ENCODE measurements around the gene PRAMEF11. TPM values are rescaled to one million over a fixed set of nuclear protein-coding genes. Genes with fewer than 3 reads are reported as not detected.
"Not testable (repeated sequence)": the region's sequence is repeated elsewhere in the genome, so short reads cannot be mapped to it uniquely, and the experiment has no call there.

PRAMEF11 gene
- total RNA-seq, result not detected
- long read RNA-seq, result 0 reads

DNA sequence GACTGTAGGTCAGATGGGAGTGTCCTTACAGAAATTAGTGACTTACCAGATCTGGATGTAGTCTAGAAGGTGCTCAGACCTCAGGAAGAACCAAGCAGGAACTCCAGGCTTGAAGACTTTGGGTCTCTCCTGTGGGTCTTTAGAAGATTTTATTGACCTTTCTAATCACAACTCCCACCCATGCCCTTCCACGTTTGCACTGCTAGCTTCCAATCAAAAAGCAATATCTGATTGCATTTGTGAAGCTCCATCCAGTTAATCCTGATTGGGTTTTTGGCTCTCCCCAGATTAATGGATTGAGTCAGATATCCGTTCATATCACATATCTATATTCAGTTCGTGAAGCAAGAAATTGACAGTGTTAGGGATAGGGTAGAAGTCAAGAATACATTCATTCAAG lies at the start of gene PRAMEF11:
TSS of gene PRAMEF11 (minus strand) at position 101 of the 400 bp plus-strand sequence. CDS start 2,621 bp downstream, outside the sequence.
- DNase-seq (ENCODE audit: low spot score); intact Hi-C loops (cut with DNase I): not testable (repeated sequence)

GRCh38 chr1:12878453-12878852 lies 47.2 kb upstream of the PRAMEF11 start:
- intact Hi-C loops (cut with DNase I); DNase-seq (ENCODE audit: low spot score): not testable (repeated sequence)

DNA sequence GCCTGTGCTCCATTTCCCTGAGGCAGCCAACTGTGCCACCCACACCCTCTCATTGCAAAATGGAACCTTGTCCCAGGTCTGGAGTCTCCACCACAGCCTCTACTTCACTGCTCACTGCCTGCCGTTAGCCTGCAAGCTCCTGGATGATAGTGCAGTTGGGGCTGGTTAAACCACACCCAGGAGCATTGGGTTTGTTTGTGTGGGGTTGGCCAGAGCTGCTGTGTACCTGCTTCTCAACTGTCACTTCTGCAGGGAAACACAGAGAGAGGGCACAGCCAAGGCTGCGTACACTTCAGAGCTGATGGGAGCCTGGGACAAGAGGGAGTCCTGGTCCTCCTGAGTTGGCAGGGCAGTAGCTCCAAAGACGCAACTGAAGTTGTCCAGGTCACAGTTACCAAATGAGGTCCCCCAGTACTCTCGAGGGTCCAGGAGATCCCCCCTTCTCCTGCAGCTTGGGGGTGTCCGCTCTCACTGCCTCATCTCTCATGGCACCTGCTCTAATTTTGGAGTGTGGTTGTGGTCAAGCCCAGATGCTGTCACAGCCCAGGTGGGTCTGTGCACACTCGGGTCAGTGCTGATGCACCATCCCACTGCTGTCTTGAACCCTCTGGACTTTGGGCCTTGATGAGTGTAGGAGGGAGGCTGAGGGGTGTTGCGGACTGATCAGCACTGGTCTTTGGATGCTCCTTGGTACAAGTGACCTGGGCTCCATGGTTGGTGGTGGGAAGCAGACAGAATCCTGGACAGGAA lies 32.1 kb upstream of the PRAMEF11 start:
- DNase-seq (ENCODE audit: low spot score); intact Hi-C loops (cut with DNase I): not testable (repeated sequence)

GRCh38 chr1:12856786-12857185 lies 25.6 kb upstream of the PRAMEF11 start, which contains the start of gene PRAMEF2:
PRAMEF2 (plus strand) TSS chr1:12857086; CDS start chr1:12859010, 1,924 bp downstream.
- intact Hi-C loops (cut with DNase I); DNase-seq (ENCODE audit: low spot score): not testable (repeated sequence)

DNA sequence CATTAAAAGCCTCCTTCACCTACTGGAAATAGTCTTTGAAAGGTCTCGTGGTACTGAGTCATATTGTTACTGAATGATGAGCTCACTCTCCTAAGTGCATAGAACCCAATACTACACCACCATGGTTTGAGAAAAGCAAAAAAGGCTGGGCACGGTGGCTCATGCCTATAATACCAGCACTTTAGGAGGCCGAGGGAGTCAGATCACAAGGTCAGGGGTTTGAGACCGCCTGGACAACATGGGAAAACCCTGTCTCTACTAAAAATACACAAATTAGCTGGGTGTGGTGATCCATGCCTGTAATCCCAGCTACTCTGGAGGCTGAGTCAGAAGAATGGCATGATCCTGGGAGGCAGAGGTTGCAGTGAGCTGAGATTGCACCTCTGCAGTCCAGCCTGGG lies 20.6 kb upstream of the PRAMEF11 start:
- DNase-seq (ENCODE audit: low spot score), result no peak
- intact Hi-C loops (cut with DNase I), result no loop called here

DNA sequence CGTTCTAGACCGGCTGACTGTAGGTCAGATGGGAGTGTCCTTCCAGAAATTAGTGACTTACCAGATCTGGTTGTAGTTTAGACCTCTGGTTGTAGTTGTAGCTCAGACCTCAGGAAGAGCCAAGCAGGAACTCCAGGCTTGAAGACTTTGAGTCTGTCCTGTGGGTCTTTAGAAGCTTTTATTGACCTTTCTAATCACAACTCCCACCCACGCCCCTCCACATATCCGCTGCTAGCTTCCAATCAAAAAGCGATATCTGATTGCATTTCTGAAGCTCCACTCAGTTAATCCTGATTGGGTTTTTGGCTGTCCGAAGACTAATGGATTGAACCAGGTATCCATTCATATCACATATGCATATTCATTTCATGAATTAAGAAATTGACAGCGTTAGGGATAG lies 17.4 kb upstream of the PRAMEF11 start, which contains the start of gene HNRNPCL1:
TSS of gene HNRNPCL1 (minus strand) at position 101 of the 400 bp plus-strand sequence. CDS start 431 bp downstream, outside the sequence.
- DNase-seq (ENCODE audit: low spot score); intact Hi-C loops (cut with DNase I): not testable (repeated sequence)

- DNase-seq (ENCODE audit: low spot score); intact Hi-C loops (cut with DNase I): not testable (repeated sequence)
Observed at GRCh38 chr1:12833251-12833650, 2.0 kb upstream of the PRAMEF11 start.

DNA sequence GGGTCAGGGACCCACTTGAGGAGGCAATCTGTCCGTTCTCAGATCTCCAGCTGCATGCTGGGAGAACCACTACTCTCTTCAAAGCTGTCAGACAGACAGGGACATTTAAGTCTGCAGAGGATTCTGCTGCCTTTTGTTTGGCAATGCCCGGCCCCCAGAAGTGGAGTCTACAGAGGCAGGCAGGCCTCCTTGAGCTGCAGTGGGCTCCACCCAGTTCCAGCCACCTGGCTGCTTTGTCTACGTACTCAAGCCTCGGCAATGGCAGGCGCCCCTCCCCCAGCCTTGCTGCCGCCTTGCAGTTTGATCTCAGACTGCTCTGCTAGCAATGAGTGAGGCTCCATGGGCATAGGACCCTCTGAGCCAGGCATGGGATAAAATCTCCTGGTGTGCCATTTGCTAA lies 12.1 kb downstream of the PRAMEF11 start:
- DNase-seq (ENCODE audit: low spot score); intact Hi-C loops (cut with DNase I): not testable (repeated sequence)

- DNase-seq (ENCODE audit: low spot score), result no peak
- intact Hi-C loops (cut with DNase I), result no loop called here
Observed at GRCh38 chr1:12811409-12811784, 19.8 kb downstream of the PRAMEF11 start.

DNA sequence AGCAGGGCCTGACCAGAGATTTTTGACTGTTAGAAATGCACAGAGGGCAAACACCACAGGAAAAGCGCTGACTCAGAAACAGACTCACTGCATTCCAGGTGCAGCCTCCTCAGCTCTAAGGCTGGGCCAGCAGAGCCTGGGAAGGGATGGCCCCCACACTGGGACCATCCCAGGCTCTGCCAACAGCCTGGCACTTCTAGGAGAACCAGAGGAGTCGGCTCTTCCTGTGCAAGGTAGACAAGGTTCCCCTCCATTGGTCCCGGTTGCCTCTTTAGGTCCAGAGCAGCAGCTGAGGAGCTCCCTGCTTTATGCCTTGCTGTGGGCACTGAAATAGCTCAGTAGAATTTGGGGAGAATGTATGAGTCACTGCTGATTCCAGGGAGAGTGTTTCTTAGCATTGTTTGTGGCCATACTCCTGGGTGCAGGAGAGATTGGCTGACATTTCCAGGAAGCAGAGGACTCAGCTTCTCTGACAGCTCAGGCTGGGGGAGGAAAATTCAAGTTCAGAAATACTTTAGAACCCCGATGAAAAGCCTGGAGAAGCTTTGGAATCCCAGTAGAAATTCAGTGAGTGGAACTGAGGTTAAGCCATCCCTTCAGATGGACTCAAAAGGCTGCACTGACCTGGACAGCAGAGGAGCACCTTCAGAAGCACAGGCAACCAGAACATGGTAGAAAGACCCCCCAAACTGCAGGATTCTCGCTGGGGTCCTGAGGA lies 20.4 kb downstream of the PRAMEF11 start:
- DNase-seq (ENCODE audit: low spot score), result no peak
- intact Hi-C loops (cut with DNase I), result no loop called here

DNA sequence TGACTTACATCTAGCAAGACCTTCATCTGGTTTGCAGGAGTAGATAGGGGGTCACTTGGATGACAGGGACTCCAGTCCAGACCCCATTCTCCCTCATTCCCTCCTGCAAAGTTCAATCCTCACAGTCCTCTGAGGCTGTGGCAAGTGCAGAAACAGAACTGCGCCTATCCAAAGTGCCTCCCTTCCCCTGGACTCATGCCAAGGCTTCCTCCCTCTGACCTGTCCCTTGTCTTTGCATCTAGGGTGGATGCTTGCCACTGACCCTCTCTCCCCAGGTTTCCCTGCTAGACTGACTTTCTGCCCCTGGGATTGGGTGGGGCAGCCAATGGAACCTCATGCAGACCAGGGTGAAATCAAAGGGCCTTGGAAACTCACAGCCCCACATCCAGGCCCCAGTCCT lies 21.3 kb downstream of the PRAMEF11 start:
- intact Hi-C loops (cut with DNase I), result no loop called here
- no peak for DNase-seq (ENCODE audit: low spot score)

DNA sequence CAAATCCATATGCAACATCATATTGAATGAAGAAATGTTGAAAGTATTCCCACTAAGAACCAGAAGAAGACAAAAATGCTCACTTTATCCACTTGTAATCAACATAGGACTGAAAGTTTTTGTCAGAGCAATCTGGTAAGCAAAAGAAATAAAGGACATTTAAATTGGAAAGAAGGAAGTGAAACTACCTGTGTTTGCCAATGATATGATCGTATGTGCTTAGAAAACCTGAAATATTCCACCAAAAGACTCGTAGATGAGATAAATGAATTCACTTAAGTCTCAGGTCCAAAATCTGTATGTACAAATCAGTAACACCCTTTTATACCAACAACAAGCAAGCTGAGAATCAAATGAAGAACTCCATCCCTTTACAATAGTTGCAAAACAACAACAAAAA lies 31.5 kb downstream of the PRAMEF11 start:
- DNase-seq (ENCODE audit: low spot score), result no peak
- intact Hi-C loops (cut with DNase I), result no loop called here

DNA sequence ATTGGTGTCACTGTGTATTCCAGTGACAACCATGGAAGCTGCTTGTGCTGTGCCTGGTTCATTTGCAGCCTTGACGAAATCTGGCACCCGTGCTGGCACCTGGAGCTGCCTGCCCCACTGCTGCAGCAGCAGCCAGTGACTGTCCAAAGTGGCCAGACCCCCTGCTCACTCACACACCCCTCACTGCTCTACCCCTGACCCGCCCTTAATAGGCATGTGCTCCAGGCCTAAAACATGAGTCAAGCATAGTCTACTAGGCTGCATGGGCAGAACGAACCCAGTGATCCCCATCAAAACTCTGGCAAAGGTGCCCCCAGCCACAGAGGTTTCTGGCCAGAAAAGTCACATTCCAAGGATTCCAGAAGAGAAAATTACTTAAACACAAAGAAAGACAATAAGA lies 32.3 kb downstream of the PRAMEF11 start:
- DNase-seq (ENCODE audit: low spot score), result no peak
- intact Hi-C loops (cut with DNase I), result no loop called here

- intact Hi-C loops (cut with DNase I); DNase-seq (ENCODE audit: low spot score): not testable (repeated sequence)
Observed at GRCh38 chr1:12791097-12791496, 40.1 kb downstream of the PRAMEF11 start, which contains the start of gene PRAMEF1. PRAMEF1 (plus strand) TSS chr1:12791397; CDS start chr1:12793228, 1,831 bp downstream.

GRCh38 chr1:12784729-12785128 lies 46.5 kb downstream of the PRAMEF11 start:
- DNase-seq (ENCODE audit: low spot score); intact Hi-C loops (cut with DNase I): not testable (repeated sequence)

DNA sequence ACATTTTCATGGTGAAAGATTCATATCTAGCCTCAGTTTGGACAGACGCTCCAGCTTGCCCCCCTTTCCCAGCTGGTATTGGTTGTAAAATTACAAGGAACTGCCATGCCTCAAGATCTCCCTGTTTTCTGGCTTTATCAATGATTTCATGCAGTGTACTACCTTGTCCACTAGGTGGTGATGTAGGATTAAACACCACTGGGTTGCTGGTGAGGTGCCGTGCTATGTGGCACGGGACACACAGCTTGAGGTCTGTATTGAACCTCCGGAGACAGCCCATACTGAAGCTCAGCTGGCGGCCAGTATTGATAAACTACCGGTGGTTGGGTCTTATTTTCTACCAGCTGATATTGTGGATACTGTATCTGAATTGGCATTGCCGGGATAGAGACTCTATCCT lies 47.4 kb downstream of the PRAMEF11 start:
- intact Hi-C loops (cut with DNase I); DNase-seq (ENCODE audit: low spot score): not testable (repeated sequence)

- DNase-seq (ENCODE audit: low spot score); intact Hi-C loops (cut with DNase I): not testable (repeated sequence)
Observed at GRCh38 chr1:12781488-12781887, 49.7 kb downstream of the PRAMEF11 start.

DNA sequence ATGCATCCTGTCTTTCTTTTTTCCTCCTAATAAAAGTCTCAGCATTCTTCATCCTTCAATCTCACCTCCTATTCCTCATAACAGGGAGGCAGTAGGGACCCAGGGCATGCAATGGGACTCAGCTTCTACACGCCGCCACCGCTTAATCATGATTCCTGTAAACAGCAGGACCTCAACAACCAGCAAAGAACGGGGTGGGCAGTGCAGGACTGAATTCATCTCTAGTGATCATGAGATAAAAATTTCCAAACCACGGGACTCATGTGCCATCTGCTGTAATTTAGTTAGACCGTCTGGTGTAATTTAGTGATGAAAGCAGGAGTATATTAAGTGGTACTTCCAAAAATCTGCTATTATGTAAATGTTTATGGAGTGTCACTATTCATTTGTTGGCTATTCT lies 52.3 kb downstream of the PRAMEF11 start:
- no peak for DNase-seq (ENCODE audit: low spot score)
- intact Hi-C loops (cut with DNase I), result no loop called here

DNA sequence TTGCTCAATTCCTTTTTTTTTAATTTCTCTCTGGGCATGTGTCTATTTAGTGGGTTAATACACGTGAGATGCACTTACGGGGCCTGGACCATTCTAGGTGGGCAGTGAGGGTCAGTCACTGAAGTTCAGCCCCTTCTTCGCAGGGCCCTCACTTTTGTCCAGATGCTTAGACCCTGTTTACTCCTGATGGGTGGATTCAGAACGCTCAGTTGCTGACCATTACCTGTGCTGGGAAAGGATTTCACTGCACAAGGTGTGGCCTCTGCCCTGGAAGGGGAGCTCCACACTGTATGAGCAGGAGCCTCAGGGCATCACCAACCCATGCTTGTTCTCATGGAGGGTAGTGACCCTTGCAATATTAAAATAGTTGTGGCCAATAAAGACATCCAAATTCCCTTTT lies 53.1 kb downstream of the PRAMEF11 start:
- no peak for DNase-seq (ENCODE audit: low spot score)

DNA sequence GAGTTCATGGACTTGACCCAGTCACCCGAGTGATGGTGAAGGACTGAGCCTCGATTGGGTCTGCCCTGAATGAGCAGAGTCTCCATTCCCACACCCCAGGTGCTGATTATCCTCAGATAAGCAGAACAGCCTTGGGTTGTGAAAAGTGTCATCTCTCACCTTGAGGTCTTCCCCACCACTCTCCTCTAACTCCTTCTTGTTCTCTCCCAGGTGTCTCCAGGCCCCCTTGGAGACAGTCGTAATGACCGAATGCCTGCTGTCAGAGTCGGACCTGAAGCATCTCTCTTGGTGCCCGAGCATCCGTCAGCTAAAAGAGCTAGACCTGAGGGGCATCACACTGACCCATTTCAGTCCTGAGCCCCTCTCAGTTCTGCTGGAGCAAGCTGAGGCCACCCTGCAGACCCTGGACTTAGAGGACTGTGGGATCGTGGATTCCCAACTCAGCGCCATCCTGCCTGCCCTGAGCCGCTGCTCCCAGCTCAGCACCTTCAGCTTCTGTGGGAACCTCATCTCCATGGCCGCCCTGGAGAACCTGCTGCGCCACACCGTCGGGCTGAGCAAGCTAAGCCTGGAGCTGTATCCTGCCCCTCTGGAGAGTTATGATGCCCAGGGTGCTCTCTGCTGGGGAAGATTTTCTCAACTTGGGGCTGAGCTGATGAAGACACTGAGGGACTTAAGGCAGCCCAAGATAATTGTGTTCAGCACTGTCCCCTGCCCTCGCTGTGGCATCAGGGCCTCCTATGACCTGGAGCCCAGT lies 54.2 kb downstream of the PRAMEF11 start:
- intact Hi-C loops (cut with DNase I), result no loop called here
- DNase-seq (ENCODE audit: low spot score), result no peak

More for the DNA sequence above, 53.1 kb downstream of the PRAMEF11 start:
- intact Hi-C loops (cut with DNase I), result no loop called here
